Jurkat, Clone E6-1 (cell line): ENCODE data around the gene PNPO. TPM values are rescaled to one million over a fixed set of nuclear protein-coding genes. Genes with fewer than 3 reads are reported as not detected.

Experiments used
- DNase-seq: peaks from one replicate; pipeline ENCODE4 v3.0.0-alpha.2; 2011; ENCODE audit warnings: low read depth, low spot score
- H3K4me3 ChIP-seq: 2 replicates; pipeline ENCODE4 v1.5.1; 2011; ENCODE audit warnings: mild to moderate bottlenecking, low read length, control low read depth, moderate library complexity
- polyA plus RNA-seq: library from polyadenylated mRNA; unstranded; fragments of >200 nt; gene quantifications from one replicate; pipeline ENCODE4 v1.2.1, GENCODE V29; 2012; ENCODE audit warnings: missing spikeins; ENCODE audit not compliant: insufficient read length, insufficient read depth

The PNPO gene
- polyA plus RNA-seq = 23.6 TPM

- H3K4me3 ChIP-seq = peak within 1 kb of the TSS; percentile 84
- peak; percentile 99 for DNase-seq
Observed at GRCh38 chr17:47941246-47942095, at the start of gene PNPO. PNPO (plus strand) TSS chr17:47941571; CDS start chr17:47941676, 105 bp downstream.

- H3K4me3 ChIP-seq = peak overlapping the region; percentile 77
- DNase-seq = no peak
Observed at GRCh38 chr17:47894498-47895346, 46.6 kb upstream of the PNPO start.

- H3K4me3 ChIP-seq = peak overlapping the region; percentile 77
- DNase-seq = no peak
Observed at GRCh38 chr17:47895347-47895855, 46.0 kb upstream of the PNPO start.

- DNase-seq = peak; percentile 100
- peak within 1 kb of the TSS; percentile 95 for H3K4me3 ChIP-seq
Observed at GRCh38 chr17:47895856-47896671, 45.3 kb upstream of the PNPO start, which contains the start of gene SP2. SP2 (plus strand) TSS chr17:47896236; CDS start chr17:47896287, 51 bp downstream.

GRCh38 chr17:47896672-47897490 lies 44.5 kb upstream of the PNPO start:
- H3K4me3 ChIP-seq = peak overlapping the region; percentile 95
- no peak for DNase-seq

GRCh38 chr17:47897561-47897960 lies 43.8 kb upstream of the PNPO start:
- peak overlapping the region; percentile 95 for H3K4me3 ChIP-seq

GRCh38 chr17:47898241-47898640 lies 43.1 kb upstream of the PNPO start:
- H3K4me3 ChIP-seq = no peak overlapping the region
- DNase-seq = no peak

More at GRCh38 chr17:47897561-47897960, 43.8 kb upstream of the PNPO start:
- DNase-seq = no peak

- DNase-seq = no peak
- H3K4me3 ChIP-seq = no peak overlapping the region
Observed at GRCh38 chr17:47899643-47900042, 41.7 kb upstream of the PNPO start.

GRCh38 chr17:47901423-47901822 lies 39.9 kb upstream of the PNPO start:
- H3K4me3 ChIP-seq = no peak overlapping the region
- no peak for DNase-seq

- no peak for DNase-seq
- H3K4me3 ChIP-seq = no peak overlapping the region
Observed at GRCh38 chr17:47902039-47902744, 39.2 kb upstream of the PNPO start.

- no peak overlapping the region for H3K4me3 ChIP-seq
Observed at GRCh38 chr17:47905221-47905733, 36.1 kb upstream of the PNPO start.

GRCh38 chr17:47906443-47906842 lies 34.9 kb upstream of the PNPO start:
- no peak for DNase-seq
- H3K4me3 ChIP-seq = no peak overlapping the region

More at GRCh38 chr17:47905221-47905733, 36.1 kb upstream of the PNPO start:
- DNase-seq = no peak

- DNase-seq = no peak
Observed at GRCh38 chr17:47907932-47908562, 33.3 kb upstream of the PNPO start.

GRCh38 chr17:47913050-47913449 lies 28.3 kb upstream of the PNPO start:
- no peak for DNase-seq
- H3K4me3 ChIP-seq = no peak overlapping the region

More at GRCh38 chr17:47907932-47908562, 33.3 kb upstream of the PNPO start:
- no peak overlapping the region for H3K4me3 ChIP-seq

- H3K4me3 ChIP-seq = no peak overlapping the region
- DNase-seq = no peak
Observed at GRCh38 chr17:47914306-47914948, 26.9 kb upstream of the PNPO start.

- no peak for DNase-seq
- H3K4me3 ChIP-seq = no peak overlapping the region
Observed at GRCh38 chr17:47915776-47916398, 25.5 kb upstream of the PNPO start.
